Keratinocyte (primary cell): ENCODE measurements around the gene IL1RAPL2. TPM values are rescaled to one million over a fixed set of nuclear protein-coding genes. Genes with fewer than 3 reads are reported as not detected.

Source experiments
- DNase-seq: peaks from one replicate; pipeline ENCODE4 v3.0.0-alpha.2; 2011; ENCODE audit warnings: low read depth, missing footprints, low spot score
- FAIRE-seq: peaks from 2 replicates; lab custom pipeline; 2011; peaks lifted over from hg19 to GRCh38; lab: Jason Lieb, UNC
- H2AFZ ChIP-seq: 2 replicates; pipeline ENCODE4 v1.6.0; 2012; ENCODE audit warnings: low read length, control low read depth, inconsistent platforms; ENCODE audit not compliant: control insufficient read depth
- H3K27ac ChIP-seq: 2 replicates; pipeline ENCODE4 v1.5.1; 2011; ENCODE audit warnings: low read length; ENCODE audit not compliant: control insufficient read depth, insufficient read depth
- H3K27me3 ChIP-seq: 3 replicates; pipeline ENCODE4 v1.6.0; 2011; ENCODE audit warnings: low read length; ENCODE audit not compliant: control insufficient read depth, insufficient read depth; ENCODE audit errors: extremely low read depth
- H3K36me3 ChIP-seq, 2 experiments: 2 replicates in 1 of 2; 3 replicates in 1 of 2; pipeline ENCODE4 v1.5.1; 2011; ENCODE audit warnings: low read length in 2 of 2, mild to moderate bottlenecking in 1 of 2; ENCODE audit not compliant: control insufficient read depth in 2 of 2, insufficient read depth in 2 of 2; ENCODE audit errors: extremely low read depth in 1 of 2
- H3K4me1 ChIP-seq: 3 replicates; pipeline ENCODE4 v1.5.1; 2011; ENCODE audit warnings: low read length; ENCODE audit not compliant: control insufficient read depth, insufficient read depth; ENCODE audit errors: extremely low read depth
- H3K4me2 ChIP-seq: 3 replicates; pipeline ENCODE4 v1.6.0; 2011; ENCODE audit warnings: low read depth, low read length; ENCODE audit not compliant: control insufficient read depth, insufficient read depth; ENCODE audit errors: extremely low read depth
- H3K4me3 ChIP-seq, 3 experiments: fragments of 200-600 bp in 1 of 3; sonication (generic) in 1 of 3; 2 replicates in 2 of 3; 3 replicates in 1 of 3; pipeline ENCODE4 v1.5.1; 2011 to 2016; ENCODE audit warnings: low read length in 3 of 3, mild to moderate bottlenecking in 3 of 3, control low read depth in 2 of 3, inconsistent platforms in 1 of 3, low read depth in 1 of 3, mixed read lengths in 1 of 3, mixed run types in 1 of 3, moderate library complexity in 1 of 3; ENCODE audit not compliant: control insufficient read depth in 2 of 3, insufficient read depth in 2 of 3; ENCODE audit errors: extremely low read depth in 1 of 3
- H3K79me2 ChIP-seq: 2 replicates; pipeline ENCODE4 v1.6.0; 2012; ENCODE audit warnings: low read length; ENCODE audit not compliant: control insufficient read depth, insufficient read depth
- H3K9ac ChIP-seq: 3 replicates; pipeline ENCODE4 v1.6.0; 2011; ENCODE audit warnings: low read length; ENCODE audit not compliant: control insufficient read depth, insufficient read depth; ENCODE audit errors: extremely low read depth
- H3K9me1 ChIP-seq: 3 replicates; pipeline ENCODE4 v1.6.0; 2011; ENCODE audit warnings: low read length; ENCODE audit not compliant: control insufficient read depth, insufficient read depth; ENCODE audit errors: extremely low read depth
- H3K9me3 ChIP-seq: 2 replicates; pipeline ENCODE4 v1.5.1; 2012; ENCODE audit warnings: low read depth, low read length; ENCODE audit not compliant: control insufficient read depth
- H4K20me1 ChIP-seq: 3 replicates; pipeline ENCODE4 v1.6.0; 2011; ENCODE audit warnings: low read length; ENCODE audit not compliant: control insufficient read depth, insufficient read depth; ENCODE audit errors: extremely low read depth
- CTCF ChIP-seq, 3 experiments: IDR thresholded peaks in 1 of 3; conservative IDR thresholded peaks in 1 of 3; optimal IDR thresholded peaks in 1 of 3; 2 replicates in 2 of 3; 3 replicates in 1 of 3; pipeline versions ENCODE3 to v1.5.1; 2011; ENCODE audit warnings: low read length in 3 of 3, mild to moderate bottlenecking in 3 of 3, moderate library complexity in 2 of 3, control low read depth in 1 of 3, inconsistent platforms in 1 of 3; ENCODE audit not compliant: insufficient read depth in 2 of 3; ENCODE audit errors: extremely low read depth in 1 of 3
- EZH2 ChIP-seq: IDR thresholded peaks from one replicate; pipeline ENCODE4 v1.6.1; 2012; ENCODE audit warnings: inconsistent platforms, mild to moderate bottlenecking, low read length, moderate library complexity
- dilution Hi-C: fragments of 300-500 bp; cut with MboI; formaldehyde crosslinking; loops from one replicate; pipeline ENCODE4 v1.7.0; 2020; ENCODE audit warnings: low sequenced_read_pairs; ENCODE audit not compliant: extremely low pct_ligation_motif_present
- polyA plus RNA-seq, 5 experiments: library from polyadenylated mRNA; depleted of rRNA in 3 of 5; stranded (reverse) in 3 of 5; stranded (forward) in 1 of 5; unstranded in 1 of 5; fragments of >200 nt; gene quantifications; 1 replicate in 1 of 5; 2 replicates in 3 of 5; 3 replicates in 1 of 5; pipeline versions ENCODE4 v1.2.1 to v1.2.3, GENCODE V29; 2011 to 2012; ENCODE audit warnings: missing spikeins in 2 of 5, low read depth in 1 of 5, low replicate concordance in 1 of 5

IL1RAPL2 gene
- polyA plus RNA-seq, 1 donor (not counting 4 experiments of a cell fraction or from before 2014, with no cell fraction given), result 0.24 TPM

GRCh38 chrX:104660092-104660491 lies 94.1 kb downstream of the IL1RAPL2 start:
- Histone ChIP-seq H3K9me3 (no peaks in the 10 kb centered on the region), H3K9me1 (no peaks in the 10 kb centered on the region), H3K79me2 (no peaks in the 10 kb centered on the region), H3K9ac (no peak overlapping the region), H3K4me3 (no peak overlapping the region), H3K36me3 (no peaks in the 10 kb centered on the region), H3K27ac (no peak overlapping the region), H3K4me1 (no peaks in the 10 kb centered on the region), H3K27me3 (peaks cover 8% of the 10 kb centered on the region), H4K20me1 (no peaks in the 10 kb centered on the region), H2AFZ (no peak overlapping the region), H3K4me2 (no peak overlapping the region)
- FAIRE-seq (no peak), DNase-seq (no peak)
- dilution Hi-C loops, result no loop called here
- no peak for TF ChIP-seq CTCF (optimal IDR thresholded peaks at IDR 0.05 in 1 of 3, IDR thresholded peaks at IDR 0.05 in 1 of 3, conservative IDR thresholded peaks at IDR 0.05 in 1 of 3; ENCODE audit: extremely low read depth in 1 of 3, insufficient read depth in 2 of 3, low read length in 3 of 3)
- TF ChIP-seq EZH2, result no peak

- no peak overlapping the region for H3K4me2 ChIP-seq
- peaks cover 8% of the 10 kb centered on the region for H3K27me3 ChIP-seq
- H3K9me3 ChIP-seq, result no peaks in the 10 kb centered on the region
- DNase-seq (no peak), FAIRE-seq (no peak)
- no peaks in the 10 kb centered on the region for H4K20me1 ChIP-seq
- no peaks in the 10 kb centered on the region for H3K36me3 ChIP-seq
- H3K27ac ChIP-seq, result no peak overlapping the region
- H3K4me1 ChIP-seq, result no peaks in the 10 kb centered on the region
- H2AFZ ChIP-seq, result no peak overlapping the region
- no peaks in the 10 kb centered on the region for H3K9me1 ChIP-seq
- H3K79me2 ChIP-seq, result no peaks in the 10 kb centered on the region
- no peak overlapping the region for H3K9ac ChIP-seq
- H3K4me3 ChIP-seq, result no peak overlapping the region
- TF ChIP-seq CTCF (optimal IDR thresholded peaks at IDR 0.05 in 1 of 3, IDR thresholded peaks at IDR 0.05 in 1 of 3, conservative IDR thresholded peaks at IDR 0.05 in 1 of 3; ENCODE audit: extremely low read depth in 1 of 3, insufficient read depth in 2 of 3, low read length in 3 of 3), result no peak
- TF ChIP-seq EZH2, result no peak
- dilution Hi-C loops, result no loop called here
Observed at GRCh38 chrX:104662694-104663093, 96.7 kb downstream of the IL1RAPL2 start.
